Fibroblast of gingiva (primary cell): Measurements from ENCODE around the gene CACNG3.
"Not testable (repeated sequence)": the region's sequence is repeated elsewhere in the genome, so short reads cannot be mapped to it uniquely, and the experiment has no call there.

Experiments used
- DNase-seq: peaks from one replicate; pipeline ENCODE4 v3.0.0-alpha.2; 2011; ENCODE audit warnings: low read depth

The CACNG3 gene

DNA sequence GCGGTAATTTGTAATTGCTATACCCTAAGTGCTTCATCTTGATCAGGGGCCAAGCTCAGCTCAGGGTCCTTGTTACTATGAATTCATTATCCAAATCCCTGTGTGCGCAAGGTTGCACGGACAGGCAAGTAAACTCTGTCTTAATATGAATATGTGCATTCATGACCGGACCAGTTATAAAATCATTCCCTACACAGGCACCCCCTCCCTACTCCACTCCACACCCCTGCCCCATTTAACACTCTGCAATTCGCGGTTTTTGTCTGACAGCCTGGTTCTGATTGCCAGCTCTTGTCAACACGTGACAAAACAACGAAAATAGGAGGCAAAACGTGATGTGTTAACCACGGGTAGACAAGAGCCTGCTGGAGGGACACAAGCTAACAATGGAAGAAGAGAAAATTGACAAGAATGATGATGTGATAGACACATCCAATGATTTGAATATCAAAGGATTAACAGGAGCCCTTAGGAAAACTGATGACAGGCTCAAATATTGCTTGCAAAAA, 76.5 kb downstream of the CACNG3 start:
- DNase-seq, result no peak

DNA sequence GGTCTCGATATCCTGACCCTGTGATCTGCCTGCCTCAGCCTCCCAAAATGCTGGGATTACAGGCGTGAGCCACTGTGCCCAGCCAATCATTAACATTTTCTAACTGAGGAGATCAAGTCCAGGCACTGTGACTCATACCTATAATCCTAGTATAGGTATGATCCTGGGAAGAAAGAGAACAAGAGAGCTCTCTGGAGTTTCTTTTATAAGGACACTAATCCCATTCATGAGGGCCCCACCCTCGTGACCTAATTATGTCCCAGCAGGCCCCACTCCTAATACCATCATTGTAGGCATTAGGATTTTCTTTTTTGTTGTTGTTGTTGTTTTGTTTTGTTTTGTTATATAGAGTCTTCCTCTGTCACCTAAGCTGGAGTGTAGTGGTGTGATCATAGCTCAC, 80.4 kb downstream of the CACNG3 start:
- DNase-seq, result no peak

DNA sequence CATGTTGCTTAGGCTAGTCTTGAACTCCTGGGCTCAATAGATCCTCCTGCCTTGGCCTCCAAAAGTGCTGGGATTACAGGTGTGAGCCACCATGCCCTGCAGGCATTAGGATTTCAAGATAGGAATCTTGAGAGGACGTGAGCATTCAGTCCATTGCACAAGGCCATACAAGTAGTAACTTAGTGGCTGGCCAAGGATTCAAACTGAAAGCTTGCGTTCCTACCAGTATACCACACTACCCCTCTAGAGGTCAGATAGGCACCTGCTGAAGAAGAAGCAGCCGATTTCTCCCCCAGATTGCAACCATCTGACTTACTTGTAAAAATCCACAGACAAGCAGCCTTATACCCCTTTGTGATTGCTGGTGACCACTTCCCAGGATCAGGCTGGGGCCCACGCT, 80.9 kb downstream of the CACNG3 start:
- no peak for DNase-seq

DNA sequence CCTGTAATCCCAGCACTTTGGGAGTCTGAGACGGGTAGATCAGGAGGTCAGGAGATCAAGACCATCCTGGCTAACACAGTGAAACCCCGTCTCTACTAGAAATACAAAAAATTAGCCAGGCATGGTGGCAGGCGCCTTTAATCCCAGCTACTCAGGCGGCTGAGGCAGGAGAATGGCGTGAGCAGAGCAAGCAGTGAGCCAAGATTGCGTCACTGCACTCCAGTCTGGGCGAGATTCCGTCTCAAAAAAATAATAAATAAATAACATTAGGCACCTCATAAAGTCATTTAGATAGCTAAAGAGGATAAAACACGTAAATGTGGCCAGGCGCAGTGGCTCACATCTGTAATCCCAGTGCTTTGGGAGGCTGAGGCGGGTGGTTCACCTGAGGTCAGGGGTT, 87.7 kb downstream of the CACNG3 start:
- not testable (repeated sequence) for DNase-seq

DNA sequence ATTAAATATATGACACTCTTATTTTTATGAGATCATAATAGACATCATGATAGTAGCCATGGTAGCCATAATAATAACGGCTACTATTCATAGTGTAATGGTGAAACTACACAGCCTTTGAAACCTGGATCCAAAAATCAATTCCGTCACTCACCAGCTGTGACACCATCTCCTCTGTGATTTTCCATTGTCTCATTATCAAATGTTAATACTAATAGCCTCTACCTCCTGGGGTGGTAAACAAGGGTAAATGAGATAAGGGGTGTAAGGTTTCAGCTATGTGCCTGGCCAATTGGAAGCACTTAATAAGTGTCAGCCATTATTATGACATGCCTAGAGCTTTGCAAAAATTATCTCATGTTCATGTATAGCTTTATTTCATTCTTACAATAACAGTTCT, 88.6 kb downstream of the CACNG3 start:
- no peak for DNase-seq

DNA sequence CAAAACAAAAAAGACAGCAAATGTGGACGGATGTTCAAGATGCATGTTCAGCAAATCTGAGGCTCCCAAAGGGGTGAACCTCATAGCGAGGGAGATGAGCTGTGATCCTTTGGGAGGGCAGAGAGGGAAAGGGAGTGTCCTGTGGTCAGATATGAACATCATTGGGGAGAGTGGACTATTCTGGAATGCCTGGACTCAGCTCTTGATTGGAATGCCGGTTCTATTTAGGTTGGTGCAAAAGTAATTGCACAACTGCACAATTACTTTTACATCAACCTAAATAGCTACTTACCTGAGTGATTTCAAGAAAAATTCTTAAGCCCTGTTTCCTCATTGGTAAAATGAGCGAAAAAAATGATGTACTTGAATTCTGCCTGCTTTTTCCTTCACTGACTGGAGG, 89.6 kb downstream of the CACNG3 start:
- DNase-seq, result no peak

DNA sequence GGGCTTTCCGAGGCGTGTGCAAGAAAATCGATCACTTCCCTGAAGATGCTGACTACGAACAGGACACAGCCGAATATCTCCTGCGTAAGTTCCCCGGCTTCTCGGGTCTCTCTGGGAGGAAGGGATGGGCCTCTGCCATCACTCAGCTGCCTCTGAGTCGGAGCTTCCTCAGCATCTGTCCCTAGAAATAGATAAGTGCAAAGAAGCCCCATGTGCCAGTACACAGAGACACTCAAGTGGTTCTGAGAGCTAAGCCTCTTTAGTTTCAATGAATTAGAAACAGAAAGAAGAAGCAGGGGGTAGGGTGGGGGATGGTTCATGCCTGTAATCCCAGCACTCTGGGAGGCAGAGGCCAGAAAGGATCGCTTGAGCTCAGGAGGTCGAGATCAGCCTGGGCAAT, 90.6 kb downstream of the CACNG3 start:
- DNase-seq, result no peak

DNA sequence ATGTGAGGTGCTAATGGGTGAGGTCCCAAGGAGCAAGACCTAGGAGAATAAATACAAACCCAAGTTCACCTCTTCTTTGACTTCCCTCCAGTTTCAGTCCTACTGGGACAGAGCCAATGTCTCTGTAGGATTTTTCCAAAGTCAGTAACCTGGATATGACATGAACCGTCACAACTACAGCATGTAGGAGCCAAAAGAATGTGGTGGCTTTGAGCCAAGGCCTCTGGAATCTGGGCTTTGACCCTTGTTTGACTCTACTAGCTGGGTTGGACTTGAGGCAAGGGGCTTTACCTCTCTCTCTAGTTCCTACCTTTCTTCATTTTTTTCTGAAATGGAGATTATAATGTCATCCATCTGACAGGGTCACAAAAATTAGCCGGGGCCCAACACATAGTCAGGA, 91.4 kb downstream of the CACNG3 start:
- no peak for DNase-seq

DNA sequence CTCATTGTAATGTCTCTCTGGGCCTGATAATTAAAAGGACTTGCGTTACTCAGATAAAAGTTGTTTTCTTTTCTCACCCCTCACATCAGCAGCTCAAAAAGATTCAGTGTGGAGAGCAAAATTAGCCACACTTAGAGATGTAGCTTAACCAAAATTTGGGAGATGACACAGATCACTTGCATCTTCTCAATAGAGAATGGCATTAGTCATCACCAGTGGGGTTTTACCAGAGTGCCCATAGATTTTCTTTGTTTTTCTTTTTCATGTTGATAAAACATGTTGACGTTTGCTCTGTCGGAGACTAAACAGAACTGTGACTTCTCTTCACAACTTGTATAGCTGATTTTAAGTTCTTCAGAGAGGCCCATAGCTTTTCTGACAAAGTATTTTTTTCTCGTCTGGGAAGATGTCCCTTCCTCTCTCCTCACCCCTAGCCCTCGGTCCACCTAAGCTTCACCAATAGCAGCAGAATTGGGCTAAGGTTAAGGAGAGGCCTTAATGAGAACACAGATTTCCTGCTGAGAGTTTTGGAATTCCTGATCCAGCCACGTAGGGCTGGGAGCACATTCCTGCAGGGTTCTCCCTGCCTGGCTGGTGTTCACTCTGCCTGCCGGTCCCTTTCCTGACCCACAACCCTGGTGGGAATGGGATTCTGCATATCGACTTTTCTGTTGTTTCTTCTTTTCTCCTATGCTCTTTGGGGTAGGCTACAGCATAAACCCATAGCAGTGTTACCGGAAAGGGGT, 92.6 kb downstream of the CACNG3 start:
- no peak for DNase-seq

DNA sequence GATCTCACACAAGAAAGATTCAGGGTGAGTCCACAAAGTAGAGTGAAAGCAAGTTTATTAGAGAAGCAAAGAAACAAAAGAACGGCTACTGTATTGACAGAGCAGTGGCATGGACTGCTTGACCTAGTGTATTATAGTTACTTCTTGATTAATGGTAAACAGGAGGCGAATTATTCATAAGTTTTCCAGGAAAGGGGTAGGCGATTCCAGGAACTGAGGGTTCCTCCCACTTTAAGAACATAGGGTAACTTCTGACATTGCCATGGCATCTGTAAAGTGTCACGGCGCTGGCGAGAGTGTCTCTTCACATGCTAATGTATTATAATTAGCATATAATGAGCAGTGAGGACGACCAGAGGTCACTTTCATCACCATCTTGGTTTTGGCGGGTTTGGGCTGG, 93.2 kb downstream of the CACNG3 start:
- DNase-seq, result no peak

DNA sequence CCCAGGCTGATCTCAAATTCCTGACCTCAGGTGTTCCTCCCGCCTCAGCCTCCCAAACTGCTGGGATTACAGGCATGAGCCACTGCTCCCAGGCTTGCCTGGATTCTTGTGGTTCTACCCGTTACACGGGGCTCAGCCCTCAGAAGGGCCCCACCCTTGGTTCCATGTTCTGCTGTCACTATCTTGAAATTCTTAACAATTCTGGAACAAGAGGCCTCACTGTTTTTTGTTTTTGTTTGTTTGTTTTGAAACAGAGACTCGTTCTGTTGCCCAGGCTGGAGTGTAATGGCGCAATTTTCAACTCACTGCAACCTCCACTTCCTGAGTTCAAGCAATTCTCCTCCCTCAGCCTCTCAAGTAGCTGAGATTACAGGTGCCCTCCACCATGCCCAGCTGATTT, 96.6 kb downstream of the CACNG3 start:
- DNase-seq, result no peak

DNA sequence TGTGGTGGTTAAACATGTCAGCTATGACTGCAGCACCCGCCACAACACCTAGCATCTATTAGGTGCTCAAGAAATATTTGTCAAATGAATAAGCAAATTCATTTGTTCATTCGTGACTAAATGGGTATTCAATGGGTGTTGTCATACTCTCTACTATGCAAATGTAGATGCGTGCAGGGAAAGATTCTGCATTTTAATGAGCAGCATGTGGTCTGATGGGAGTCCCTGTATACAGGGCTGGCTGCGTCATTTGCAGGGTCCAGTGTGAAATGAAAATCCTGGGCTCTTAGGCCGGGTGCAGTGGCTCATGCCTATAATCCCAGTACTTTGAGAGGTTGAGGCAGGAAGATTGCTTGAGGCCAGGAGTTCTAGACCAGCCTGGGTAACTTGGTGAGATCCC, 97.5 kb downstream of the CACNG3 start:
- no peak for DNase-seq

DNA sequence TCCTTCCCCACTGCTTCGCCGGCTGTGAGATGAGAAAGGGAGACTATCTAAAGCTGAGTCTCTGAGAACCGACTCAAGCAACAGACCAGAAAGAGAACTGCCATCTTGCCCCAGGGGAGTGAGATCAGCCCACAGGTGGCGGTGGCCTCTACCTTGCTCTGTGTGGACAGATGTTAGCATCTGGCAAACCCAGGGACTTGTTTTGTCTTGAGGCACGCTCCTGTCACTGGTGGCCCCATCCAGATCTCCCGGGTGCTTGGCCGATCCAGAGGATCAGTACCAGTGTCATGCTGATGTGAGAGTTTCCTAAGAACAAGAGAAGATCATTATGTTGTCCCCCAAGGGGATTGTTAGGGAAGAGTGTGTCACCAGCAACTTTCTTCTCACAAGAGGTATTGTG, 101.4 kb downstream of the CACNG3 start:
- no peak for DNase-seq

DNA sequence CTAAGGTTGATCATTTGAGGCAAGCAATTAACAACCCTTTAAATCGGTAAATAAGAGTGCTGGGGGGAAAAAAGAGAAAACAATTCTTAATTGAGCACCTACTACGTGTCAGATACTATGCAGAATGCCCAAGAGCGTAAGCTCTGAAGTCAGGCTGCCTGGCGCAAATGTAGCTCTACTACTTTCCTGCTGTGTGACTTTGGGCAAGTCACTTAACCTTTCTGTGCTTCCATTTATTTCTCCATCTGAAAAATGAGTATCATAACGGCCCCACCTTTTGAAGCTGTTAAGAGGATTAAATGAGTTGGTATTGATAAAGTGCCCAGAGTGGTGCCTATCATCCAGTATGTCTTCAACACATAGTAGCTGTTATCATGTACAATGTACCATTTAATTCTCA, 102.0 kb downstream of the CACNG3 start:
- DNase-seq, result no peak

DNA sequence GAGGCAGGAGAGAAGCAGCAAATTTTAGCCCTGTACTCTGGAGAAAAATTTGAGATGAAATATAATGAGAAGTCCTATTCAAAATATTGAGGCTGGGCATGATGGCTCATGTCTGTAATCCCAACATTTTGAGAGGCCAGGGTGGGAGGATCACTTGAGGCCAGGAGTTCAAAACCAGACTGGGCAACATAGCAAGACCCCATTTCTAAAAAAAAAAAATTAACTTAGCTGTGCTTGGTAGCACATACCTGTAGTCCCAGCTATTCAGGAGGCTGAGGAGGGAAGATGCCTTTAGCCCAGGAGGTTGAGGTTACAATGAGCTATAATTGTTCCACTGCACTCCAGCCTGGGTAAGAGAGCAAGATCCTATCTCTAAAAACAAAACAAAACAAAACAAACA, 103.4 kb downstream of the CACNG3 start:
- DNase-seq, result no peak

DNA sequence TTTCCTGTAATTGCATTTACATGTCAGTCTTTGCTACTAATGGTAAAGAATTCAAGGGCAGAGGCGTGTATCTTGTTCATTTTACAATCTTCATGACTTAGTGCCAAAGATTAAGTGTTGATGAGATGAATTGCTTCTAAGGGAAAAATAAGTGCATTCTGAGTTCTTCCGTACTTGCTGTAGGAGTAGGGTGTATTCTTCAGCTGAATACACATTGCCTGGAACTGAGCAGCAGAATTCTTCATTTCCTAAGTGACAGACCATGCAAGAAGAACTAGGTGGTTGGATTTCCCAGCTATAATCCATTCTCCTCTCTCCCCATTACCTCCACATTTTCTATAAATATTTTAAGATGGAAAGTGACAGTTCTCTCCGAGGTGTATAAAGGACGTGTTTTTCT, 104.8 kb downstream of the CACNG3 start:
- DNase-seq, result no peak

DNA sequence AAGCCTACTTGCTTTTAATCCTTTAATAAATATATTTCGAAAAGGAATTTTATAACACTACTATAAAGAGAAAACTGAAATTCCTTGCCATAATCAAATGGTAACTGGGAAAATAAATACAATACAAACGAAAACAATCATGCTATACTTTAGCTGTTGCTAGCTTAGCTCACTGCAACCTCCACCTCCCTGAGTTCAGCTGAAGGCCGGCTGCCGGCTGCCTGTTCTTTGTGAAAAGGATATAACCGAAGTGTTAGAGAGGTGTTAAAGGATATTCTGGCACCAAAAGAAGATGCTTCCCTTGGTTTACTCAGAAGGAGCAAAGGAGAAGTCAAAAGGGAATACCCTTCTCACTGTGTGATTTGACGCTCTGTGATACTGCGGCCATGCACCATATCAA, 108.5 kb downstream of the CACNG3 start:
- no peak for DNase-seq

DNA sequence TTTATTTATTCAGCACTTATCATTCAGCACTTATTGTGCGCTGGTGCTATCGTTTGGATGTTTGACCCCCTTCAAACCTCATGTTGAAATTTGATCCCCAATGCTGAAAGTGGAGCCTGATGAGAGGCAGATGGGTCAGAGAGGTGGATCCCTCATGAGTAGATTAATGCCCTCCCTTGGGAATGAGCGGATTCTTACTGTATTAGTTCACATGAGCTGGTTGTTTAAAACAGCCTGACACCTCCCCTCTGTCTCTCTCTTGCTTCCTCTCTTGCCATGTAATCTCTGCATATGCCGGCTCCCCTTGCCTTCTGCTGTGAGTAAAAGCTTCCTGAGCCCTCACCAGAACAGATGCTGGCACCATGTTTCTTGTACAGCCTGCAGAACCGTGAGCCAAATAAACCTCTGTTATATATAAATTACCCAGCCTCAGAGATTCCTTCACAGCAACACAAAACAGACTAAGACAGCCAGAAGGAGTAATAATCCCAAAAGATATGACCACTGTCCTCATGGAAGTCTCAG, 111.1 kb downstream of the CACNG3 start:
- no peak for DNase-seq

DNA sequence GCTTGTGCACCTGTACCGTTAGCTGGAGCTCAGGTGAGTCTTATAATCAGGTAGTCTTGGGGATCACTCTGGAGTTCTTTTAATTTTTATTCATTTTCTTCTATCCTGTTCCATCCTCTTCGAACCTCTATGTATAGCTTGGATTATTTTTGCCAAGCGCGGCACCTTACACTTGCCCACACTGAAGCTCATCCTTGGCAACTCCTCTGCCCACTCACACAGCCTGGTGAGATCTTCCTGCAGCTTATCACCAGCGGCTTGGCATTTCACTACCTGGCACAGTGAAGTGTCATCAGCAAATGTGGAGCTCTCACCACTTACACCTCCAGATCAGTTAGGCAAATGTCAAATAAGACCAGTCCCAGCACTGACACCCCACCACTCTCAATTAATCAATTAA, 116.7 kb downstream of the CACNG3 start:
- no peak for DNase-seq

DNA sequence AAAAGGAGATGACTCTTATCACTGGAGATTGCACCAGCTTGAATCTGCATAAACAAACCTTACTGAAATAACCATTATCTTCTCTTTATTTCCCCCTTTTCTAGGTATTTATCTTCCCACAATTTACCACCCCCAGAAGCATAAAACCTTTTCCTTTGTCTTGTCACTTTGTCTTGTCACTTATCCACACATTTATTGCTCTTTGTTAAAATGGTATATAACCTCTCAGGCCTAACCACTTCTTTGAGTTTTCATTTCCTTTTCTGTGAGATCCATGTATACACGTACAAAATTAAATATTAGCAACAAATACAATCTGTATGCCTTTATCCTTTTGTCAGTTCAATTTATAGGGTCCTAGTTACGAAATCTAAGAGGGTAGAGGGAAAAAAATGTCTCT, 122.9 kb downstream of the CACNG3 start:
- no peak for DNase-seq

DNA sequence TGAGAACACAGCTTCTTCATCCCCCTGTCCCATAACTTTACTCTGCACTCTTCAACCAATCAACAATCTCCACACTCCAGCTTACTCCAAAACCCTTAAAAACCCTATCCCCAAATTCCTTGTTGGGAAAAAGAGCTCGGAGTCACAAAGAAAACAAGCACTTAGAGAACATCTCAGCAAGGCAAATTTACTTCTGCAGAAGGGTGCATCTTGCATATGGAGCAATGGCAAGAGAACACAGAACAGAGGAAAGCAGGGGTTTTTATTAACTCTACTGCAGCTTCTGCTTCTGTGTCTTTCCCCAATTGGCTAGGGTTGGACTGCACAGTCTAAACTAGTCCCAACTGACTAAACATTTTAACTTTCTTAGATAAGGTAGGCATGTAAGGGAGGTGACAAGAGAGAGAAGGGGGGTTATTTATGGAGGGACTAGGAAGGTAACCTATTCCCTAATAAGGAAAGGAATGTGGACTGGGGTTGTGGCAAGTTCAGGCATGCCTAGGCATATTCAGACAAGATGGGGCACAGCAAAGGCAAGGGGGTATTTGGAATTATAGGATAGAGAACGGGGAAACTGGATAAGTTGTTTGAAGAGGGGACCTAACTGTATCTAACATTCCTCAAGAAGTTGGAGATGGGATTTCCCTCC, 125.5 kb downstream of the CACNG3 start:
- DNase-seq, result no peak

DNA sequence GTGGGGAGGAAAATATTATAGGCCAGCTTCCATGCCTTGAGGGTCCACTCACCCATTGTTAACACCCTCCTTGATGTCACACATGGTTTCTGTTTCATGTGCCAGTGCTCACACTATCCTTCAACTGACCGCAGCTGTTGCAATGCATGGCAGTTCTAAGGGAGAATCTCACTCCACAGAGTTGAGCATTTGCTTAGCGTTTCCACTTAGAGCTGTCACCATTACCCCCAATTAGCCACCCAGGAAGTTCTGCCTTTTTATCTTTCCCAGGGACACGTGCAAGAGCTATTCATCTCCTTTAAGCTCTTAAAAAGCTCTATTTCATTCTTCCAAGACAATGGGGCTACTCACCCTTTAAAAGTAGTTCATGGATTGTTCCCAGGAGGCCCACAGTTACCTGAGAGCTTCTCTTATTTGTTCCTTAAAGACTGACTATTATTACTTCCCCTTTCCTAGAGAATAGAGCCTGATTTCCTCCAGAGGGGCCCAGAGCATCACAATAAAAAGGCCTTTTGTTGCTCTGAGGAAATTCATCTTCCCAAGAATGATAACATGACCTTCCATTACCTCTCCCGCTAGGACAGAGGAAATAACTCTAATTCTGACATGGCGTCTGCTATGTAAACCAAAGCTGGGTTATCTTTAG, 126.8 kb downstream of the CACNG3 start:
- DNase-seq, result no peak

DNA sequence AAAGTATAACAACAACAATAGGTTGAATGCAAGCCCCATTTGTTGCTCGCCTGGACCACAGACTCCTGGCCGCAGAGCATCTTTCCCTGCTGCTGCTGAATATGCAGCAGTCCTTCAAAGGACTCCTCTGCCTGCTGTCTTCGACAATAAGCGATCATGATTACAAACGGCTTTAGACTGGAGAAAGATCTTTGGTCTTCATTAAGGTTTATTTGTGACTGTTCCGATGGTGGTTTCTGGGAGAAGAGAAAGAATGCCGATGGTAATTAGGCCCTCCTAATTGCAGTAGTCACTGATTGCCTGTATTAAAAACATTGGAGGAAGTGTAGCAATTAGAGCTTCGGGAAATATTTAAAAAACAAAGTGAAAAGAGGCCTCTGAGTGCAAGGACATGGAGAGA, 138.2 kb downstream of the CACNG3 start:
- no peak for DNase-seq
